SK-N-SH treated with all-trans-retinoic acid at 6 μM for 48 hours (cell line): ENCODE results near the gene OSBPL3.

Source experiments
- BACH2 ChIP-seq: fragments of 250-450 bp; sonication (Bioruptor Pico); IDR thresholded peaks from 2 replicates; pipeline ENCODE4 v1.9.0; 2021; ENCODE audit warnings: mild to moderate bottlenecking, borderline replicate concordance
- GLIS3 ChIP-seq: fragments of 250-450 bp; sonication (Bioruptor Pico); IDR thresholded peaks from 2 replicates; pipeline ENCODE4 v1.5.0; 2020; ENCODE audit warnings: mild to moderate bottlenecking, moderate library complexity
- PPARA ChIP-seq: fragments of 250-450 bp; sonication (Bioruptor Pico); IDR thresholded peaks from 2 replicates; pipeline ENCODE4 v1.5.0; 2020; ENCODE audit warnings: mild to moderate bottlenecking, borderline replicate concordance
- RARB ChIP-seq: fragments of 250-450 bp; sonication (Bioruptor Pico); IDR thresholded peaks from 2 replicates; pipeline ENCODE4 v1.8.0; 2021; ENCODE audit warnings: mild to moderate bottlenecking, moderate library complexity
- SNAI2 ChIP-seq: fragments of 250-450 bp; sonication (Bioruptor Pico); IDR thresholded peaks from 2 replicates; pipeline ENCODE4 v1.5.0; 2020; ENCODE audit warnings: mild to moderate bottlenecking, moderate library complexity
- TCF4 ChIP-seq: fragments of 250-450 bp; sonication (Bioruptor Pico); IDR thresholded peaks from 2 replicates; pipeline ENCODE4 v1.8.0; 2021; ENCODE audit warnings: mild to moderate bottlenecking, moderate library complexity, borderline replicate concordance
- TOX ChIP-seq: fragments of 250-450 bp; sonication (Bioruptor Pico); IDR thresholded peaks from 2 replicates; pipeline ENCODE4 v1.8.0; 2021; ENCODE audit warnings: mild to moderate bottlenecking, moderate library complexity, borderline replicate concordance
- ZC3H10 ChIP-seq: fragments of 250-450 bp; sonication (Bioruptor Pico); IDR thresholded peaks from 2 replicates; pipeline ENCODE4 v1.5.1; 2021; ENCODE audit warnings: mild to moderate bottlenecking, moderate library complexity
- TF ChIP-seq, protein P1 (sequence below): fragments of 250-450 bp; sonication (Bioruptor Pico); IDR thresholded peaks from 2 replicates; pipeline ENCODE4 v1.8.0; 2020; ENCODE audit warnings: mild to moderate bottlenecking, moderate library complexity, borderline replicate concordance

DNA sequence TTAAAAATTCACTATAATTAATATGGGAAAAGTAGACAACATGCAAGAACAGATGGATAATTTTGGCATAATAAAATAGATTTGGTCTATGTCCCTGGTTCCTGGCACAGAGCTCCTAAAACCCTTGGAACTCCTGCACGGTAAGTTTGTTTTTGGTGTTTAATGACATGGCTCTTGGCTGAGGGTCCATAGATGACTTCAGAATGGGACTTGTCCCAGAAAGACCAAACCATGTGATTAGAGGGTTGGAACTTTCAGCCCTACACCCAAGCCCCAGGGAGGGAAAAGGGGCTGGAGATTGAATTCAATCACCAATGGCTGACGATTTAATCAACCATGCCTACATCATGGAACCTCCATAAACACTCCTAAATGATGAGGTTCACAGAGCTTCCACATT lies 210.1 kb downstream of the OSBPL3 start:
- TF ChIP-seq GLIS3 (CRISPR knock-in tag) (no peak), ZC3H10 (CRISPR knock-in tag) (no peak), SNAI2 (no peak), BACH2 (no peak), TOX (CRISPR knock-in tag) (no peak), RARB (CRISPR knock-in tag) (no peak), TCF4 (CRISPR knock-in tag) (no peak), PPARA (no peak)
- TF ChIP-seq, protein P1, sequence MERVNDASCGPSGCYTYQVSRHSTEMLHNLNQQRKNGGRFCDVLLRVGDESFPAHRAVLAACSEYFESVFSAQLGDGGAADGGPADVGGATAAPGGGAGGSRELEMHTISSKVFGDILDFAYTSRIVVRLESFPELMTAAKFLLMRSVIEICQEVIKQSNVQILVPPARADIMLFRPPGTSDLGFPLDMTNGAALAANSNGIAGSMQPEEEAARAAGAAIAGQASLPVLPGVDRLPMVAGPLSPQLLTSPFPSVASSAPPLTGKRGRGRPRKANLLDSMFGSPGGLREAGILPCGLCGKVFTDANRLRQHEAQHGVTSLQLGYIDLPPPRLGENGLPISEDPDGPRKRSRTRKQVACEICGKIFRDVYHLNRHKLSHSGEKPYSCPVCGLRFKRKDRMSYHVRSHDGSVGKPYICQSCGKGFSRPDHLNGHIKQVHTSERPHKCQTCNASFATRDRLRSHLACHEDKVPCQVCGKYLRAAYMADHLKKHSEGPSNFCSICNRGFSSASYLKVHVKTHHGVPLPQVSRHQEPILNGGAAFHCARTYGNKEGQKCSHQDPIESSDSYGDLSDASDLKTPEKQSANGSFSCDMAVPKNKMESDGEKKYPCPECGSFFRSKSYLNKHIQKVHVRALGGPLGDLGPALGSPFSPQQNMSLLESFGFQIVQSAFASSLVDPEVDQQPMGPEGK (CRISPR knock-in tag), result no peak
